Uterus (tissue), 2 donors: ENCODE data around the gene COQ8B.

Source experiments
- POLR2A ChIP-seq, 2 donors: fragments of 450-650 bp; IDR thresholded peaks; one replicate each; pipeline ENCODE4 v1.6.1; 2016; ENCODE audit warnings: antibody characterized with exemption in 2 of 2, mild to moderate bottlenecking in 1 of 2, moderate library complexity in 1 of 2
- TF ChIP-seq, protein P1 (sequence below), 4 experiments: fragments of 200-600 bp in 2 of 4; fragments of 450-650 bp in 2 of 4; sonication (generic) in 2 of 4; IDR thresholded peaks; one replicate each; pipeline ENCODE4 v1.5.1; 2016 to 2019; ENCODE audit warnings: antibody characterized with exemption in 4 of 4, mild to moderate bottlenecking in 2 of 4, moderate library complexity in 1 of 4

DNA sequence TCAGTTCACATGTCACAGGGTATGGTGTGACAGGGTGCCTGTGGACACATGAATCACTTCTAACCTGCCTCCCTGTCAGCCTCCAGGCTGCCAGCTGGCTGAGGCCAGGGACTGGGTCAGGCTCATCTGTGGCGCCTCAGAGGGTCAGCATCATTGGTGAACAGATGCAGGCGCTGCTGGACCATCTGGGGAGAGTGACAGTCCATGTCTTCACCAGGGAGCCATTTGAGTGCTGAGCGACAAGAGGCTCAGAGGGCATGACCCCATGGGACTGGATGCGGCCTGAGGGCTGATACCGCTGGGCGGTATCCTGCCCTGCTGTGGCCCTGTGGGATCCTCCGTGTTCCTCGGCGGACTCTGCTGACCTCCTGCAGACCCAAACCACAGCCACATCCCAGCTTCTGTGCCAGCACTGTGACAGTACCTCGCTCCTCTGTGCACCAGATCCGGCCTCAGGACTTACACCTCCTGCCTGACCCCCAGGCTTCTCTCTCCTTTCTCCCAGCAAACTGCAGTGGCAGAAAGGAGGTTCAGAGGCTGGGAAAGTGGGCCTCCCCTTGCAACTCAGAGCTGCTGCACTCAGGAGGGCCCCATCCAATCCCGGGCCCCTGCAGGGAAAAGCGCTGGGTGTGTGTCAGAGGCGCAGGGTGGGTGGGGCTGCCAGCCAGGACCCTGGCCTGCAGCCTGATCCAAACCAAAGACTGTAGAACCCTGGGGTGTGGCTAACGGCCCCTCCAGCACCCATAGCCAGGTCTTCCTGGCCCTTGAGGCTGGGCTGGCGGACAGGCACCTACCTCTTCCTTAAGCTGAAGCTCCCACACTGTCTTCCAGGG is 23.4 kb upstream of the COQ8B start:
- TF ChIP-seq, protein P1, sequence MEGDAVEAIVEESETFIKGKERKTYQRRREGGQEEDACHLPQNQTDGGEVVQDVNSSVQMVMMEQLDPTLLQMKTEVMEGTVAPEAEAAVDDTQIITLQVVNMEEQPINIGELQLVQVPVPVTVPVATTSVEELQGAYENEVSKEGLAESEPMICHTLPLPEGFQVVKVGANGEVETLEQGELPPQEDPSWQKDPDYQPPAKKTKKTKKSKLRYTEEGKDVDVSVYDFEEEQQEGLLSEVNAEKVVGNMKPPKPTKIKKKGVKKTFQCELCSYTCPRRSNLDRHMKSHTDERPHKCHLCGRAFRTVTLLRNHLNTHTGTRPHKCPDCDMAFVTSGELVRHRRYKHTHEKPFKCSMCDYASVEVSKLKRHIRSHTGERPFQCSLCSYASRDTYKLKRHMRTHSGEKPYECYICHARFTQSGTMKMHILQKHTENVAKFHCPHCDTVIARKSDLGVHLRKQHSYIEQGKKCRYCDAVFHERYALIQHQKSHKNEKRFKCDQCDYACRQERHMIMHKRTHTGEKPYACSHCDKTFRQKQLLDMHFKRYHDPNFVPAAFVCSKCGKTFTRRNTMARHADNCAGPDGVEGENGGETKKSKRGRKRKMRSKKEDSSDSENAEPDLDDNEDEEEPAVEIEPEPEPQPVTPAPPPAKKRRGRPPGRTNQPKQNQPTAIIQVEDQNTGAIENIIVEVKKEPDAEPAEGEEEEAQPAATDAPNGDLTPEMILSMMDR (IDR thresholded peaks at IDR 0.05), result no peak
- no peak for TF ChIP-seq POLR2A (IDR thresholded peaks at IDR 0.05)
